GM21381 (cell line): ENCODE measurements around the gene ACACA.
"Not testable (repeated sequence)": the region's sequence is repeated elsewhere in the genome, so short reads cannot be mapped to it uniquely, and the experiment has no call there.

Source experiments
- ATAC-seq: cut with Tn5 transposase; IDR thresholded peaks from one replicate; pipeline ENCODE4 v1.9.1; 2021; ENCODE audit warnings: mild to moderate bottlenecking, moderate library complexity; ENCODE audit not compliant: unreplicated experiment

ACACA gene

GRCh38 chr17:37182786-37183465 is 223.7 kb downstream of the ACACA start:
- no peak for ATAC-seq

DNA sequence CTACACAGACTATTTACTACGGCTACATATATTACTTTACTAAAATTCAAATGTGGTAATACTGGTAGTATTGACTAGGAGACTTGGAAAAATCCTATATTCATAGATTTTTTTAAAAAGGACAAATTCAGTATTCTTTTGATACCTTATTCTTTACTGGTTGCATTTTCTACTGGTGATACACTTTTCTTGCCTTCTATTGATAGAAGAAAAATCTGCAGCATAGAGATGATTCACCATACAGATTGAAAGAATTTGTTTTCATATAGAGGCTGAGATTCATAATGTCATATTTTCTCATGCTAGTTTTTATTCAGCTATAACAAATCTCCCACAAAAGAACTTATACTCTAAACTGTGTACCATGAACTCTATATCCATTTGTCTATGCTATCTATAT is 226.3 kb downstream of the ACACA start:
- no peak for ATAC-seq

DNA sequence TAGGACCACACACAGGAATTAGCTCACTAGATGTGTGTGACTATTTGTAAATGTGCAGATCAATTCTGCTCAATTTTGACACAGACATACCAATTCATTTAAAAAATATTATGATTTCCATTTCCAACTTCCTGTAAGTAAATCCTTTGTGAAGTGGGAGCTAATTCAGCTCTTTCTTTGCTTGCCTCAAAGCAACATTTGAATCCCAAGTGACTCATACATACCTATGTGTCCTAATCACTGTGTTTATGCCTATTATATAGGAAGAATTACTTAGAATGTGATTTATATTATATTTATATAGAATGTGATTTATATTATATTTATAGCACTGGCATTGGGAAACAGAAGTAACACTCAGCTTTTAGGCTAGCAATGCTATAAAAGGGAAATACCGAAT is 226.7 kb downstream of the ACACA start:
- ATAC-seq = no peak

DNA sequence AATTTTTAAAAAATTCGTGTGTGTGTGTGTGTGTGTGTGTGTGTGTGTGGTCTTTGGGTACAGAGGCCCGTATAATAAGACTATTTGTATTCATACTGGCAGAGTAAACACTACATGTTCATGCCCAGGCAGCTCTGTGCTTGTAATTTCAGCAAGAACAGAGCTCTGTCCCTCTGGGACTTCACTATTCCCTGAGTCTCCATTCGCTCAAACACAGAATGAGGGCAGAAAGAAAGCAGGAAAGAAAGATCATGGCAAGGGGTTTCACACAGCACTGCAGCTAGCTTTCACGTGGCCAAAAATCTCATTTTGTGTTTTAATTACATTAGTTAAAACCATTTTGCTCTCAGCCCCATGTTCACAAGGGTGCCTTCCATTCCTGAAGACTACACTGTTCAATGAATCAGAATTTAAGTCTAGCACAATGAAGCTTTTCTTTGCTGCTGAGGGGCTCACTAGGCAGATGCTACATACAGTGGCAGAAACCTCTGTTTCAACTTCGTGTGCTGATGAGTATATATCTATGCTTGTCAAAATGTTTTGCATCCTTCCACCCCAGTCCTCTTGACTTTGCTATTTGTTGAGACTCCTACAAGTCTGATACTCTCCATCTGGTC is 229.3 kb downstream of the ACACA start:
- no peak for ATAC-seq

- ATAC-seq = no peak
Observed at GRCh38 chr17:37176723-37177122, 229.9 kb downstream of the ACACA start.

DNA sequence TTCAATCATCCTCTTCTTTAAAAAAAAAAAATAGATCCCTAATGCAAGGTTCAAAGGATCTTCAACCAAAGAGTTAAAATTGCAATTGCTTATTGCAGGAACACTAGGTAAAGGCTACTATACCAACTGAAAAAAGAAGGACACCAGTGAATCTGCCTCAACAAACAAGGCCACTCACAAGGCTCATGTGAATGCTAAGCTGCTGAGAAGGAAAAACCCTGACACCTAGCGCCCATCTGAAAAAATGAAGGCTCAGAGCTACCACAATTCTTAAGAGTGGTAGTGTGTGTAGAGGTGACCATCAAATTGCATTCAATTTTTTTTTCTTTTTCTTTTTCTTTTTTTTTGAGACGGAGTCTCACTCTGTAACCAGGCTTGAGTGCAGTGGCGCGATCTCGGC is 232.4 kb downstream of the ACACA start:
- ATAC-seq = no peak

GRCh38 chr17:37170881-37171425 is 235.7 kb downstream of the ACACA start:
- no peak for ATAC-seq

DNA sequence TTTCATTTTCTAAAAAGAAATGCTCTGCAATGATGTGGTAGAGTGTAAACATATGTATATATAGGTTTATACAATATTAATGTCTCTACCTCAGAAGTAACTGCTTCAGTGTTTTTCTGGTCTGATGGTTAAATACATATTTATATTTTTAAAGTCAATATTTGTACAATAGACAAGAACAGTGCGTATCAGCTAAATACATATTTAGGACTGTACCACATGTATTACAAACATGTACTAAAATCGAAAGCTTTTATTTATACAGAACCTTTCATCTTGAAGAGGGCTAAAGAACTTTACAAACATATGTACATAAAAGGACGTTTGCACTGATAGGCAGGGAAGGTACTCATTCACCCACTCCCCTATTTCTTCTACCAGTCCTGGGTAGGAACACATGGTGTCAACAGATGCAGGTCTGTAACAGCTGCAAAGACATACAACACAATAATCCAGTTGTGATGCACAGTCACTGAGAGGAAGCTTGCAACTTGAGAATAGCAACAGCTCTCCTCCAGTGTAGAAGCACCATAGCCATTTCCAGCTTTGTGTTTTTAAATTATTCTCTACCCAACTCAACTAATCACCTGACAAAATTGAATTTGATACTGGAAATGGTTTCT is 237.8 kb downstream of the ACACA start:
- ATAC-seq = no peak

- ATAC-seq = no peak
Observed at GRCh38 chr17:37167756-37168155, 238.9 kb downstream of the ACACA start.

- no peak for ATAC-seq
Observed at GRCh38 chr17:37164057-37164456, 242.6 kb downstream of the ACACA start.

GRCh38 chr17:37162800-37163199 is 243.8 kb downstream of the ACACA start:
- no peak for ATAC-seq

DNA sequence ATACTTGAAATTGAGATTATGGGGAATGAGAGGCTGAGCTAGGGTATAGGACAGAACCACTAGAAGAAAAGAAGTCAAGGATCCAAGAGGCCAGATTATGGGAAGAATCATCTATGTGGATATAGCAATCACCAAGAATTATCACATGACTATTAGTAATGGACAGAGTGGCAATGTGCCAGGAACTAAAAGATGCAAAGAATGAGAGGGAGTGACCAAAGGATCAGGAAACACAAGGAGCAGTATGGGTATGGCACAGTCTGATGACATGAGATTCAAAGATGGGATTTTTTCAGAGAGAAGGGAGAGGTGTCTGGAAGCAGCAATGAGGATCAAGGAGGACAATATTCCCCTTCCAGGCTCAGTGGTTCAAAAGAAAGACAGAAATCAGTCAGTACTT is 245.7 kb downstream of the ACACA start:
- no peak for ATAC-seq

- ATAC-seq = no peak
Observed at GRCh38 chr17:37158290-37158689, 248.3 kb downstream of the ACACA start.

GRCh38 chr17:37148156-37148555 is 258.5 kb downstream of the ACACA start:
- no peak for ATAC-seq

- ATAC-seq = no peak
Observed at GRCh38 chr17:37147301-37147812, 259.3 kb downstream of the ACACA start.

GRCh38 chr17:37146086-37147064 is 260.3 kb downstream of the ACACA start:
- ATAC-seq = no peak

DNA sequence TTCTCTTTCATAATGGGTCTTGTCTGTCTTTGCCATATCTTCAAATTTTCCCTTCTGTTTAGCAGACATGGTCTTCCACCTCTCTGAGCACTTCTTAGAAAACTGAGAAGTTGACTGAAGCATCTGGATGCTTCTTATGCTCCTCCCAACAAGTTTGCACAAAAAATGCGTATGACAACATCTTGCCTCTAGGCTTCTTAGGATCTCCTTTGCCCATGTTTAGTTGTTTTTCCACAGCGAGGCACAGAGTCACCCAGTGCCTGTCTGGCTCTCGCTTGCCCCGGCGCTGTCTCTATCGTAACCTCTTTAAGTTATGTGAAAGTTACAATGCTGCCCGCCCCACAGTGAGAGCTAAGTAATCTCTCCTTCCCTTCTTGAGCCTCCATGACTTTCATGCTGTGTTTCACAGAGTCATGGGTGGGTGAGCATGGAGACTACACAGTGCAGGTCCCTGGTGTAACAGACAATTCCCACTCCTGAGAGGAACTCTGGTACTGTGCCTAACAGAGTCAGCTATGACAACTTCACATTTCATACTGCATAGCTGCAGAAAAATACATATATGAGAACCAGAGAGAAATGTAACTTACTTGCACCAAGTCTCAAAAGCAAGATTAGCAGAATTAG is 262.4 kb downstream of the ACACA start:
- ATAC-seq = no peak

DNA sequence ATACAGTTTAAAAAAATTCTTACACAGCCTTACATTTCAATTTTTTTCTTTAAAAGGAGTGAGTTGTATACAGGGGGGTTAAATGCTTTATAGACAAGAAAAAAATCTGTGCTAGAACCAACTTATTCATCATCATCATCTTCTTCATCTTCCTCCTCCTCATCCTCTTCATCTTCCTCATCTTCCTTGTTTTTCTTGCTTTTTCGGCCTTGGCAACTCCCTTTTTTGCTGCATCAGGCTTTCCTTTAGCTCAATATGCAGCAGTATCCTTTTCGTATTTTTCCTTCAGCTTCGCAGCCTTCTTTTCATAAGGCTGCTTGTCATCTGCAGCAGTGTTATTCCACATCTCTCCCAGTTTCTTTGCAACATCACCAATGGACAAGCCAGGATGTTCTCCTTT is 263.1 kb downstream of the ACACA start:
- not testable (repeated sequence) for ATAC-seq

DNA sequence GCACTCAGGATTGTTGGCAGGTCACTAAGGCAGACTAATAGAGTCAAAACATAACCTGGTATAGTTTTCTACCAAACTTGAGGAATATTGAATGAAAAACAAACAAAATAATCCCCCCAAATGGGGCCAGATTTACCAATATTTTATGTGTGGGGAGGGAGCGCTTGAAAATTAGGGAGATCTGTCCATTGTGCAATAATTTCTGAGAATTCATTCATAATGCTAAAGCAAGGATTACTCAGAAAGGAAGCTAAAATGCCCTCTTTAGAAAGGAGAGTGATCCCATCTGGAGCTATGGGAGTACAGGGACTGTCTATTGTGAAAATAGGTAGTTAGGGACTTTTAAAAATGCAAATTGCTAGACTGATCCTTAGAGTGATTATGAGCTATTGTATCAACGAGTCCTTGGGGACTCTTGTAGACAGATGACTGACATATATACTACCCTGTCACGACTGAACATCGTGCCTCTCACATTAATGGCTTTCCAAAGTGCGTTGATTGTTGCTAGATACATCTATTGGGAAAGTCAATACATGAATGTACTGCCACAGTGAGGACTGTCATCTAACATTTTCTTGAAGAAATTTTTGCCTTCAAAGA is 264.2 kb downstream of the ACACA start:
- ATAC-seq = no peak

DNA sequence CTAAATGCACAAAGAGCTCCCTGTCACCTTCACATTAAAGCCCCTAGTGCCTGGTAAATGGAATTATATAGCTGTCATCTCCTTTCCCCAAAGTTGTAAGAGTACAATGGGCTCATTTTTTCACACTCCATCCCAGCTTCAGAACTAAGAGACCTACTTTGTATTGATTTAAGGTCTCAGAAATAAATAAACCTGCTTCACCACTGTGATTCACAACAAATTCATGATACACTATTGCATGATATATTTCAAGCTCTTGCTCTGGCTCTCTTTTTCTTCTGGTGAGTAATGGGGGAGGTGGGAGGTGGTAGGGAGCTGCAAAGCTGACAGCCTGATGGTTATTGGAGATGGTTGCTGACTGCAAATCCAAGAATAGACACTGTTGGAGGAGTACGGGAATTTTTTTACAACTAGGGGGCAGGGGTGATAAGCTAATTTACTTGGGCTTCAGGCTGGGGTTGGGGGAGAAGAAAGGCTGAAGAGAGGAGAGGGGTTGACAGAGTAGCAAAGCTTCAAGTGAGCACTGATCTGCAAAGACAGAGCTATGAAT is 268.0 kb downstream of the ACACA start:
- ATAC-seq = no peak
